GM23338 (cell line): Measurements from ENCODE around the gene CDC42BPA. TPM values are rescaled to one million over a fixed set of nuclear protein-coding genes. Genes with fewer than 3 reads are reported as not detected.

Source experiments
- ATAC-seq: fragments of 200-7000 bp; cut with Tn5 transposase; 3 replicates; pipeline ENCODE4 v1.9.1; 2020
- DNase-seq: peaks from one replicate; pipeline ENCODE4 v3.0.0-alpha.2; 2015; ENCODE audit warnings: low spot score
- H2AFZ ChIP-seq: fragments of 200-600 bp; sonication (generic); 2 replicates; pipeline ENCODE4 v1.8.0; 2016; ENCODE audit warnings: antibody characterized with exemption, mild to moderate bottlenecking, moderate library complexity
- H3F3A ChIP-seq: fragments of 200-600 bp; sonication (generic); replicated peaks from 2 replicates; pipeline ENCODE4 v1.8.0; 2017; ENCODE audit warnings: antibody characterized with exemption, mixed run types, low read depth
- H3K27ac ChIP-seq: fragments of 200-600 bp; sonication (generic); 2 replicates; pipeline ENCODE4 v1.6.1; 2016; ENCODE audit warnings: low read depth
- H3K27me3 ChIP-seq: fragments of 200-600 bp; sonication (generic); 2 replicates; pipeline ENCODE4 v1.8.0; 2016; ENCODE audit warnings: mild to moderate bottlenecking, mixed run types, moderate library complexity; ENCODE audit not compliant: insufficient read depth
- H3K36me3 ChIP-seq: fragments of 200-600 bp; sonication (generic); 2 replicates; pipeline ENCODE4 v1.8.0; 2016; ENCODE audit warnings: mild to moderate bottlenecking; ENCODE audit not compliant: insufficient read depth
- H3K4me1 ChIP-seq: fragments of 200-600 bp; sonication (generic); 2 replicates; pipeline ENCODE4 v1.8.0; 2016; ENCODE audit warnings: mild to moderate bottlenecking, moderate library complexity; ENCODE audit not compliant: insufficient read depth
- H3K4me2 ChIP-seq: fragments of 200-600 bp; sonication (generic); 2 replicates; pipeline ENCODE4 v1.7.1; 2017; ENCODE audit warnings: mixed run types
- H3K4me3 ChIP-seq: fragments of 200-600 bp; sonication (generic); 2 replicates; pipeline ENCODE4 v1.6.1; 2016; ENCODE audit warnings: mixed run types
- H3K79me2 ChIP-seq: fragments of 200-600 bp; sonication (generic); replicated peaks from 2 replicates; pipeline ENCODE4 v1.8.0; 2017; ENCODE audit warnings: mild to moderate bottlenecking; ENCODE audit not compliant: insufficient read depth
- H3K9me2 ChIP-seq: fragments of 200-600 bp; sonication (generic); 2 replicates; pipeline ENCODE4 v1.8.0; 2017; ENCODE audit not compliant: insufficient read depth
- H4K20me1 ChIP-seq: fragments of 200-600 bp; sonication (generic); replicated peaks from 2 replicates; pipeline ENCODE4 v1.8.0; 2017; ENCODE audit warnings: mild to moderate bottlenecking; ENCODE audit not compliant: insufficient read depth
- H3K27ac Mint-ChIP-seq: 2 replicates; pipeline ENCODE4 v1.8.0; 2020; ENCODE audit warnings: inconsistent platforms, mild to moderate bottlenecking, moderate library complexity, mixed read lengths
- H3K27me3 Mint-ChIP-seq: 3 replicates; pipeline ENCODE4 v1.8.0; 2022; ENCODE audit warnings: low read depth, mild to moderate bottlenecking, moderate library complexity, mixed read lengths, inconsistent platforms; ENCODE audit not compliant: insufficient read depth, poor library complexity
- H3K36me3 Mint-ChIP-seq: 3 replicates; pipeline ENCODE4 v1.8.0; 2021; ENCODE audit warnings: low read depth, mild to moderate bottlenecking, inconsistent platforms, moderate library complexity, mixed read lengths
- H3K4me1 Mint-ChIP-seq: 3 replicates; pipeline ENCODE4 v1.8.0; 2020; ENCODE audit warnings: mild to moderate bottlenecking, inconsistent platforms, mixed read lengths
- H3K4me3 Mint-ChIP-seq: 3 replicates; pipeline ENCODE4 v1.8.0; 2021; ENCODE audit warnings: moderate library complexity, mild to moderate bottlenecking, inconsistent platforms, mixed read lengths
- H3K9me3 Mint-ChIP-seq: 3 replicates; pipeline ENCODE4 v1.8.0; 2020; ENCODE audit warnings: moderate library complexity, mild to moderate bottlenecking, inconsistent platforms, mixed read lengths
- EZH2phosphoT487 ChIP-seq: fragments of 200-600 bp; sonication (generic); IDR thresholded peaks from one replicate; pipeline ENCODE4 v1.8.1; 2018; ENCODE audit warnings: antibody characterized with exemption; ENCODE audit not compliant: unreplicated experiment
- NANOG ChIP-seq: IDR thresholded peaks from 2 replicates; pipeline ENCODE4 v1.6.1; 2016; ENCODE audit warnings: antibody characterized with exemption, borderline replicate concordance
- POLR2AphosphoS5 ChIP-seq: IDR thresholded peaks from 2 replicates; pipeline ENCODE4 v1.6.1; 2016; ENCODE audit warnings: antibody characterized with exemption, low read depth
- STAT1 ChIP-seq: IDR thresholded peaks from one replicate; pipeline ENCODE4 v1.6.1; 2016; ENCODE audit warnings: antibody characterized with exemption; ENCODE audit not compliant: unreplicated experiment
- ZNF114 ChIP-seq: fragments of 250-450 bp; sonication (Bioruptor Pico); IDR thresholded peaks from 2 replicates; pipeline ENCODE4 v1.5.0; 2020; ENCODE audit warnings: mild to moderate bottlenecking, moderate library complexity
- ZNF331 ChIP-seq: fragments of 250-450 bp; sonication (Bioruptor Pico); IDR thresholded peaks from 2 replicates; pipeline ENCODE4 v1.5.0; 2020; ENCODE audit warnings: low read depth, mild to moderate bottlenecking, moderate library complexity
- polyA plus RNA-seq: library from polyadenylated mRNA; unstranded; fragments of >200 nt; fragmentation: Nextera tagmentation; extraction: Ambion mirVana; gene quantifications from 2 replicates; pipeline ENCODE4 v1.2.1, GENCODE V29; 2016
- total RNA-seq: library from RNA; depleted of rRNA; stranded (reverse); fragments of >200 nt; shearing (Covaris generic); gene quantifications from 2 replicates; pipeline ENCODE4 v1.2.3, GENCODE V29; 2014
- TF ChIP-seq, protein P1 (sequence below): IDR thresholded peaks from 2 replicates; pipeline ENCODE4 v1.6.1; 2016; ENCODE audit warnings: antibody characterized with exemption
- TF ChIP-seq, protein P2 (sequence below), 2 experiments: fragments of 200-600 bp in 1 of 2; sonication (generic) in 1 of 2; conservative IDR thresholded peaks; 2 replicates each; pipeline versions ENCODE4 v1.5.1 to v1.6.1; 2016 to 2017; ENCODE audit warnings: antibody characterized with exemption in 2 of 2, low read depth in 2 of 2, mild to moderate bottlenecking in 2 of 2, moderate library complexity in 1 of 2
- TF ChIP-seq, protein P3 (sequence below): IDR thresholded peaks from one replicate; pipeline ENCODE4 v1.6.1; 2018; ENCODE audit warnings: antibody characterized with exemption; ENCODE audit not compliant: unreplicated experiment

The CDC42BPA gene
- total and polyA plus RNA-seq, 2 experiments from 2014 or later = 17.7 to 40.1 TPM

DNA sequence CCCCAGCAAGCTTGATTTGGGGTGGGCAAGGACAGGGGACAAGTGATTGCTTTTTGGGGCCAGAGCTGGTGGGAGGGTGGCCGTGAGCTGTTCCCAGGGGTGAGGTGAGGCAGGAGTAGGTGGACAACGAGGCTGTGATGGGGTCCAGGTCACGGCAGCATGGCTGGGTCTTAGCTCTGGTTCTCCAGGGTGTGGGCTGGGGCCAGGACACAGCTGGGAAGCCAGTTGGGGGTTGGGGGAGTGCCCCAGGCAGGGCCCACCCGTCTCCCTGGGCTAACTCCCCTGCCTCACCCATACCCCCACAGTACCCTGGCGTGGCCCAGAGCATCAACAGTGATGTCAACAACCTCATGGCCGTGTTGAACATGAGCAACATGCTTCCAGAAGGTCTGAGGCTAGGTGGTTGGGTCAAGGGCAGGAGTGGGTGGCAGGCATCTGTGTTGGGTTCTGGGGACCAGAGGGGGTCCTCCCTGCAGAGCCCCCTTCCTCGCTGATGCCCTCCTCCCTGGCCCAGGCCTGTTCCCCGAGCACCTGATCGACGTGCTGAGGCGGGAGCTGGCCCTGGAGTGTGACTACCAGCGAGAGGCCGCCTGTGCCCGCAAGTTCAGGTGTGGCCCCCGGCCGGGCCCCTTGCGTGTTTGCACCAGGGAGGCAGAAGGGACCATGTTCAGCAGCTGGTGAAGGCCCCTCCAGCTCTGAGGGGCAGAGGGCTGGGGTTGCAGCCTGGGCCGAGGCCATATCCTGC, 334.9 kb downstream of the CDC42BPA start:
- ATAC-seq = no peak
- no peak overlapping the region for H3K27ac Mint-ChIP-seq

DNA sequence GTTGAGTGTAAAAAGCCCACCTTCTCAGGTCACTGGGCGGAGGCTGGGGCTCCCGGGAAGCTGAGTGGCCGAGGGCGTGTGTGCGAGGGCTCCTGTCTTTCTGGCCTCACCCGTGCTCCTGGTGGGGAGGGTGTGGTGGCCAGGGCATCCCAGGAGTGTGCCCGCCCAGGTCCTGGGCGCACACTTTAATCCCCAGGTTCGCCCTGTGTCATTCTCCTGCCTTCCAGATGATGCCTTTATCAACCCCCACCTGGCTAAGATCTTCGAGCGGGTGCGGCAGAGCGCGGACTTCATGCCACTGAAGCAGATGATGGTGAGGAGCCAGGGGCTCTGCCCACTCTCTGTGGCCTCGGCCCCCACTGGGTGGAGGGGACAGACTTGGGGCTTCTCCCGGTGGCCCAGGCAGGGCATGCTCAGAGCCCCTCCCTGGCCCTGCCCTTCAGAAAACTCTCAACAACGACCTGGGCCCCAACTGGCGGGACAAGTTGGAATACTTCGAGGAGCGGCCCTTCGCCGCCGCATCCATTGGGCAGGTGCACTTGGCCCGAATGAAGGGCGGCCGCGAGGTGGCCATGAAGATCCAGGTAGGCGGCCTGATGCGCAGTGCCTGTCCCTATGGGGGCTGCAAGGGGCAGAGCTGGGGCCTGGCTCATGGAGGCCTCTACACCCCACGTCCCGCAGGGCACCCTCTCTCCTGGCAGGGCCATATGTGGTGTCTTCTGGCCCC, 335.7 kb downstream of the CDC42BPA start:
- Histone ChIP-seq H3K79me2 (no peaks in the 10 kb centered on the region), H3K4me3 (no peak overlapping the region), H3K36me3 (no peaks in the 10 kb centered on the region), H2AFZ (no peak overlapping the region), H3K27me3 (no peaks in the 10 kb centered on the region), H4K20me1 (no peaks in the 10 kb centered on the region), H3K27ac (no peak overlapping the region), H3K4me2 (no peak overlapping the region), H3K4me1 (no peaks in the 10 kb centered on the region), H3K9me2 (no peaks in the 10 kb centered on the region), H3F3A (no peaks in the 10 kb centered on the region)
- TF ChIP-seq STAT1 (no peak), NANOG (no peak), ZNF114 (CRISPR knock-in tag) (no peak), POLR2AphosphoS5 (no peak)
- TF ChIP-seq, protein P1, sequence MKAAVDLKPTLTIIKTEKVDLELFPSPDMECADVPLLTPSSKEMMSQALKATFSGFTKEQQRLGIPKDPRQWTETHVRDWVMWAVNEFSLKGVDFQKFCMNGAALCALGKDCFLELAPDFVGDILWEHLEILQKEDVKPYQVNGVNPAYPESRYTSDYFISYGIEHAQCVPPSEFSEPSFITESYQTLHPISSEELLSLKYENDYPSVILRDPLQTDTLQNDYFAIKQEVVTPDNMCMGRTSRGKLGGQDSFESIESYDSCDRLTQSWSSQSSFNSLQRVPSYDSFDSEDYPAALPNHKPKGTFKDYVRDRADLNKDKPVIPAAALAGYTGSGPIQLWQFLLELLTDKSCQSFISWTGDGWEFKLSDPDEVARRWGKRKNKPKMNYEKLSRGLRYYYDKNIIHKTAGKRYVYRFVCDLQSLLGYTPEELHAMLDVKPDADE = no peak
- TF ChIP-seq, protein P2, sequence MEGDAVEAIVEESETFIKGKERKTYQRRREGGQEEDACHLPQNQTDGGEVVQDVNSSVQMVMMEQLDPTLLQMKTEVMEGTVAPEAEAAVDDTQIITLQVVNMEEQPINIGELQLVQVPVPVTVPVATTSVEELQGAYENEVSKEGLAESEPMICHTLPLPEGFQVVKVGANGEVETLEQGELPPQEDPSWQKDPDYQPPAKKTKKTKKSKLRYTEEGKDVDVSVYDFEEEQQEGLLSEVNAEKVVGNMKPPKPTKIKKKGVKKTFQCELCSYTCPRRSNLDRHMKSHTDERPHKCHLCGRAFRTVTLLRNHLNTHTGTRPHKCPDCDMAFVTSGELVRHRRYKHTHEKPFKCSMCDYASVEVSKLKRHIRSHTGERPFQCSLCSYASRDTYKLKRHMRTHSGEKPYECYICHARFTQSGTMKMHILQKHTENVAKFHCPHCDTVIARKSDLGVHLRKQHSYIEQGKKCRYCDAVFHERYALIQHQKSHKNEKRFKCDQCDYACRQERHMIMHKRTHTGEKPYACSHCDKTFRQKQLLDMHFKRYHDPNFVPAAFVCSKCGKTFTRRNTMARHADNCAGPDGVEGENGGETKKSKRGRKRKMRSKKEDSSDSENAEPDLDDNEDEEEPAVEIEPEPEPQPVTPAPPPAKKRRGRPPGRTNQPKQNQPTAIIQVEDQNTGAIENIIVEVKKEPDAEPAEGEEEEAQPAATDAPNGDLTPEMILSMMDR (conservative IDR thresholded peaks at IDR 0.05; ENCODE audit: low read depth in 2 of 2) = no peak
- TF ChIP-seq, protein P3, sequence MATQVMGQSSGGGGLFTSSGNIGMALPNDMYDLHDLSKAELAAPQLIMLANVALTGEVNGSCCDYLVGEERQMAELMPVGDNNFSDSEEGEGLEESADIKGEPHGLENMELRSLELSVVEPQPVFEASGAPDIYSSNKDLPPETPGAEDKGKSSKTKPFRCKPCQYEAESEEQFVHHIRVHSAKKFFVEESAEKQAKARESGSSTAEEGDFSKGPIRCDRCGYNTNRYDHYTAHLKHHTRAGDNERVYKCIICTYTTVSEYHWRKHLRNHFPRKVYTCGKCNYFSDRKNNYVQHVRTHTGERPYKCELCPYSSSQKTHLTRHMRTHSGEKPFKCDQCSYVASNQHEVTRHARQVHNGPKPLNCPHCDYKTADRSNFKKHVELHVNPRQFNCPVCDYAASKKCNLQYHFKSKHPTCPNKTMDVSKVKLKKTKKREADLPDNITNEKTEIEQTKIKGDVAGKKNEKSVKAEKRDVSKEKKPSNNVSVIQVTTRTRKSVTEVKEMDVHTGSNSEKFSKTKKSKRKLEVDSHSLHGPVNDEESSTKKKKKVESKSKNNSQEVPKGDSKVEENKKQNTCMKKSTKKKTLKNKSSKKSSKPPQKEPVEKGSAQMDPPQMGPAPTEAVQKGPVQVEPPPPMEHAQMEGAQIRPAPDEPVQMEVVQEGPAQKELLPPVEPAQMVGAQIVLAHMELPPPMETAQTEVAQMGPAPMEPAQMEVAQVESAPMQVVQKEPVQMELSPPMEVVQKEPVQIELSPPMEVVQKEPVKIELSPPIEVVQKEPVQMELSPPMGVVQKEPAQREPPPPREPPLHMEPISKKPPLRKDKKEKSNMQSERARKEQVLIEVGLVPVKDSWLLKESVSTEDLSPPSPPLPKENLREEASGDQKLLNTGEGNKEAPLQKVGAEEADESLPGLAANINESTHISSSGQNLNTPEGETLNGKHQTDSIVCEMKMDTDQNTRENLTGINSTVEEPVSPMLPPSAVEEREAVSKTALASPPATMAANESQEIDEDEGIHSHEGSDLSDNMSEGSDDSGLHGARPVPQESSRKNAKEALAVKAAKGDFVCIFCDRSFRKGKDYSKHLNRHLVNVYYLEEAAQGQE = no peak
- H3K9me3 Mint-ChIP-seq = no peaks in the 10 kb centered on the region
- peaks cover 15% of the 10 kb centered on the region for H3K27me3 Mint-ChIP-seq
- H3K4me1 Mint-ChIP-seq = peaks cover 2% of the 10 kb centered on the region; the same call in 2 of the 3 replicates
- H3K36me3 Mint-ChIP-seq = peaks cover 17% of the 10 kb centered on the region
- DNase-seq (no peak), ATAC-seq (no peak)
- no peak overlapping the region for H3K4me3 Mint-ChIP-seq
- no peak overlapping the region for H3K27ac Mint-ChIP-seq

More for the DNA sequence above, 334.9 kb downstream of the CDC42BPA start:
- Mint-ChIP-seq H3K4me3 (no peak overlapping the region), H3K36me3 (peaks cover 18% of the 10 kb centered on the region), H3K9me3 (no peaks in the 10 kb centered on the region), H3K27me3 (peaks cover 15% of the 10 kb centered on the region), H3K4me1 (peaks cover 11% of the 10 kb centered on the region)
- DNase-seq = no peak
- H3K4me3 ChIP-seq = no peak overlapping the region
- no peak overlapping the region for H3K27ac ChIP-seq
- no peak overlapping the region for H3K4me2 ChIP-seq
- no peak overlapping the region for H2AFZ ChIP-seq
- no peaks in the 10 kb centered on the region for H3K27me3 ChIP-seq
- H3K79me2 ChIP-seq = no peaks in the 10 kb centered on the region
- H3K9me2 ChIP-seq = no peaks in the 10 kb centered on the region
- H3F3A ChIP-seq = no peaks in the 10 kb centered on the region
- H3K4me1 ChIP-seq = no peaks in the 10 kb centered on the region
- no peaks in the 10 kb centered on the region for H3K36me3 ChIP-seq
- no peaks in the 10 kb centered on the region; the same call in 1 of the 2 replicates for H4K20me1 ChIP-seq
- TF ChIP-seq ZNF331 (CRISPR knock-in tag) = no peak
- no peak for TF ChIP-seq EZH2phosphoT487
- no peak for TF ChIP-seq STAT1
- TF ChIP-seq ZNF114 (CRISPR knock-in tag) = no peak
- TF ChIP-seq POLR2AphosphoS5 = no peak
